Caco-2 (cell line): ENCODE results near the gene ZNF880. TPM values are rescaled to one million over a fixed set of nuclear protein-coding genes. Genes with fewer than 3 reads are reported as not detected.

Source experiments
- BruUV-seq: library from RNA; stranded (reverse); fragments of 400-500 nt; replicated peaks from 2 replicates; lab custom pipeline; 2021; lab: Mats Ljungman, UMichigan
- CTCF ChIA-PET: fragments of 300-600 bp; sonication (Branson Sonifier 250); formaldehyde crosslinking; loops from one replicate; lab custom pipeline; 2022; ENCODE audit warnings: antibody characterized with exemption; lab: Charles Lee
- POLR2A ChIA-PET: fragments of 300-600 bp; sonication (Branson Sonifier 250); formaldehyde crosslinking; loops from one replicate; lab custom pipeline; 2022; ENCODE audit warnings: antibody characterized with exemption; lab: Charles Lee
- DNase-seq, 2 experiments: peaks; one replicate each; pipeline versions ENCODE4 v3.0.0 to v3.0.0-alpha.2; 2020 to 2022
- H3K27me3 ChIP-seq: replicated peaks from 2 replicates; pipeline ENCODE4 v1.6.0; 2011; ENCODE audit warnings: low read length; ENCODE audit not compliant: control insufficient read depth, insufficient read depth
- H3K36me3 ChIP-seq: 2 replicates; pipeline ENCODE4 v1.5.1; 2011; ENCODE audit warnings: low read length; ENCODE audit not compliant: control insufficient read depth, insufficient read depth
- H3K4me1 ChIP-seq: fragments of 250-450 bp; sonication (Bioruptor Pico); 2 replicates; pipeline ENCODE4 v1.5.1; 2020; ENCODE audit warnings: mild to moderate bottlenecking
- H3K4me3 ChIP-seq: 2 replicates; pipeline ENCODE4 v1.5.1; 2011; ENCODE audit warnings: low read depth, mild to moderate bottlenecking, control low read depth, low read length
- H3K9me3 ChIP-seq: fragments of 250-450 bp; sonication (Bioruptor Pico); 2 replicates; pipeline ENCODE4 v1.5.1; 2020; ENCODE audit warnings: mild to moderate bottlenecking, moderate library complexity
- H3K27ac Mint-ChIP-seq: one replicate; pipeline ENCODE4 v1.8.0; 2022; ENCODE audit warnings: mixed read lengths; ENCODE audit not compliant: unreplicated experiment
- H3K27me3 Mint-ChIP-seq: one replicate; pipeline ENCODE4 v1.8.0; 2022; ENCODE audit warnings: mixed read lengths; ENCODE audit not compliant: insufficient read depth, unreplicated experiment
- H3K36me3 Mint-ChIP-seq: one replicate; pipeline ENCODE4 v1.8.0; 2022; ENCODE audit warnings: mild to moderate bottlenecking, mixed read lengths; ENCODE audit not compliant: insufficient read depth, unreplicated experiment
- H3K4me1 Mint-ChIP-seq: one replicate; pipeline ENCODE4 v1.8.0; 2022; ENCODE audit warnings: low read depth, mixed read lengths; ENCODE audit not compliant: unreplicated experiment
- H3K4me3 Mint-ChIP-seq: one replicate; pipeline ENCODE4 v1.8.0; 2022; ENCODE audit warnings: mild to moderate bottlenecking, moderate library complexity, mixed read lengths; ENCODE audit not compliant: unreplicated experiment
- H3K9me3 Mint-ChIP-seq: one replicate; pipeline ENCODE4 v1.8.0; 2022; ENCODE audit warnings: mixed read lengths; ENCODE audit not compliant: unreplicated experiment
- CTCF ChIP-seq, 2 experiments: fragments of 200-600 bp in 1 of 2; IDR thresholded peaks; 1 replicate in 1 of 2; 2 replicates in 1 of 2; pipeline versions ENCODE4 v1.5.1 to v1.8.0; 2011 to 2022; ENCODE audit warnings: antibody characterized with exemption in 1 of 2, control low read depth in 1 of 2, inconsistent platforms in 1 of 2, low read depth in 1 of 2, low read length in 1 of 2, mild to moderate bottlenecking in 1 of 2, moderate library complexity in 1 of 2; ENCODE audit not compliant: insufficient read depth in 1 of 2, severe bottlenecking in 1 of 2, unreplicated experiment in 1 of 2
- intact Hi-C: fragments of 100-400 bp; cut with micrococcal nuclease; formaldehyde crosslinking; loops from one replicate; pipeline ENCODE4 v1.10.0; 2022; ENCODE audit not compliant: unreplicated experiment
- total RNA-seq: library from RNA; stranded (reverse); gene quantifications from 2 replicates; pipeline ENCODE4 v1.2.3, GENCODE V29; 2022

Gene ZNF880
- total RNA-seq, 1 experiment from 2014 or later = 2.0 TPM

GRCh38 chr19:52415711-52416110, 46.0 kb downstream of the ZNF880 start:
- Mint-ChIP-seq H3K9me3 (peaks cover 31% of the 10 kb centered on the region), H3K4me1 (no peaks in the 10 kb centered on the region), H3K27ac (no peak overlapping the region), H3K36me3 (no peaks in the 10 kb centered on the region), H3K4me3 (no peak overlapping the region), H3K27me3 (no peaks in the 10 kb centered on the region)
- Histone ChIP-seq H3K27me3 (no peaks in the 10 kb centered on the region), H3K4me1 (no peaks in the 10 kb centered on the region), H3K36me3 (no peaks in the 10 kb centered on the region), H3K9me3 (peaks cover 42% of the 10 kb centered on the region), H3K4me3 (no peak overlapping the region)
- no TSS peak for BruUV-seq
- intact Hi-C loops = no loop called here
- ChIA-PET POLR2A (no interaction called here), CTCF (no interaction called here)
- DNase-seq = no peak
- no peak for TF ChIP-seq CTCF (IDR thresholded peaks at IDR 0.05; ENCODE audit: insufficient read depth in 1 of 2, low read depth in 1 of 2, low read length in 1 of 2, severe bottlenecking in 1 of 2, unreplicated experiment in 1 of 2)

- DNase-seq = no peak
- Histone ChIP-seq H3K4me1 (no peaks in the 10 kb centered on the region), H3K27me3 (no peaks in the 10 kb centered on the region), H3K36me3 (no peaks in the 10 kb centered on the region), H3K4me3 (no peak within 1 kb of the TSS), H3K9me3 (peaks cover 16% of the 10 kb centered on the region)
- H3K4me3 Mint-ChIP-seq = no peak within 1 kb of the TSS
- no peaks in the 10 kb centered on the region for H3K36me3 Mint-ChIP-seq
- no peak for TF ChIP-seq CTCF (IDR thresholded peaks at IDR 0.05; ENCODE audit: insufficient read depth in 1 of 2, low read depth in 1 of 2, low read length in 1 of 2, severe bottlenecking in 1 of 2, unreplicated experiment in 1 of 2)
- POLR2A ChIA-PET = no interaction called here
- no TSS peak for BruUV-seq
- no peaks in the 10 kb centered on the region for H3K4me1 Mint-ChIP-seq
- H3K27me3 Mint-ChIP-seq = no peaks in the 10 kb centered on the region
- H3K27ac Mint-ChIP-seq = no peak within 1 kb of the TSS
- intact Hi-C loops = no loop called here
- H3K9me3 Mint-ChIP-seq = peaks cover 39% of the 10 kb centered on the region
- CTCF ChIA-PET = no interaction called here
These were observed 59.2 kb downstream of the ZNF880 start, which contains the start of gene ZNF534 for GRCh38 chr19:52428937-52429336. Gene ZNF534, plus strand, starts transcription at chr19:52429148. Its CDS starts 2,327 bp downstream, at chr19:52431475.

Other genes starting within 250 kb of the ZNF880 start
- 5.7 and 7.1 TPM in 2 replicates for gene ZNF616, start 230.0 kb upstream of the ZNF880 start, total RNA-seq
- gene ZNF836, start 198.3 kb upstream of the ZNF880 start, total RNA-seq = 6.3 and 8.8 TPM in 2 replicates
- 279 and 291 TPM in 2 replicates for gene PPP2R1A, start 179.9 kb upstream of the ZNF880 start, total RNA-seq
- gene ZNF766, start 100.3 kb upstream of the ZNF880 start, total RNA-seq = 12.1 and 12.9 TPM in 2 replicates
- 16.9 and 17.7 TPM in 2 replicates for gene ZNF480, start 72.8 kb upstream of the ZNF880 start, total RNA-seq
- gene ZNF610, start 33.7 kb upstream of the ZNF880 start, total RNA-seq = 0.41 TPM in 1 of 2 replicates, not detected in the other
- gene ZNF528, start 27.9 kb downstream of the ZNF880 start, total RNA-seq = 5.7 and 7.8 TPM in 2 replicates
- not detected in 2 replicates for gene ZNF534, start 59.2 kb downstream of the ZNF880 start, total RNA-seq
- not detected in 2 replicates for gene ZNF578, start 83.6 kb downstream of the ZNF880 start, total RNA-seq
- gene ZNF808, start 157.7 kb downstream of the ZNF880 start, total RNA-seq = 19.3 and 19.8 TPM in 2 replicates
- gene ZNF701, start 200.4 kb downstream of the ZNF880 start, total RNA-seq = 17.5 and 19.6 TPM in 2 replicates